Ovary (tissue), 3 donors: ENCODE data around the gene PI4KB.

ENCODE experiments used
- EP300 ChIP-seq: sonication (generic); formaldehyde crosslinking; IDR thresholded peaks from one replicate; pipeline ENCODE4 v1.6.1; 2017; ENCODE audit warnings: antibody characterized with exemption
- TF ChIP-seq, protein P1 (sequence below), 3 donors: fragments of 450-650 bp in 2 of 3; fragments of 200-600 bp in 1 of 3; IDR thresholded peaks; one replicate each; pipeline versions ENCODE4 v1.5.1 to v1.8.0; 2016 to 2022; ENCODE audit warnings: antibody characterized with exemption in 3 of 3, mild to moderate bottlenecking in 1 of 3
- donor health status: DM: no; HTN: no; CAD: no.

DNA sequence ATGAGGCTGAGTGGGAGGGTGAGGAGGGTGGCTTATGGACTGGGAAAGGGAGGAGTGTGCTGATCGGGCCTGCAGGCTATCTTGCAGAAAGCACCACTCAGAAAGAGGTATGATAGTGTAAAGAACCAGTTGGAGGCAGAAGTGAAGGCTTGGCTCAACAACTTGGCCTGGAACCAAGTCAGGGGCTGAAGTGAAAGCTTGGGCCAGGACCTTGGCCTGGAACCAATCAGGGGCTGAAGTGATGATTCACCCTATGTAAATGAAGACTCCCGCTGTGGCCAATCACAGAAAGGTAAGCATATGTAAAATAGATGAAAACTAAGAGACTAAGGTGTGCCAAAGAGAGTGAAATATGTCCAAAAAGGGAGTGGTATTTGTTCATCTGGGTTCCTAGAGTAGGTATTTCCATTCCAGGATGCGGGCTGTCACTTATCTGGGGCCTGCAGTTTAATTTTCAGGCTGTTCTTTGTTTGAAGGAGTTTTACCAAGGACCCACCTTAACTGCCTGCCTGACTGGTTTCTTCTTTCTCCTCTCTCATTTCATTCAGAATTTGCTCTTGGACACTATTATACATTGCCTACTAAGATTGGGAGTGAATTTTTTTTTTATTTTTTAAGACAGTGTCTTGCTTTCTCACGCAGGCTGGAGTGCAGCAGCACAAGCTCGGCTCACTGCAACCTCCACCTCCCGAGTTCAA lies 25.0 kb upstream of the PI4KB start:
- TF ChIP-seq, protein P1, sequence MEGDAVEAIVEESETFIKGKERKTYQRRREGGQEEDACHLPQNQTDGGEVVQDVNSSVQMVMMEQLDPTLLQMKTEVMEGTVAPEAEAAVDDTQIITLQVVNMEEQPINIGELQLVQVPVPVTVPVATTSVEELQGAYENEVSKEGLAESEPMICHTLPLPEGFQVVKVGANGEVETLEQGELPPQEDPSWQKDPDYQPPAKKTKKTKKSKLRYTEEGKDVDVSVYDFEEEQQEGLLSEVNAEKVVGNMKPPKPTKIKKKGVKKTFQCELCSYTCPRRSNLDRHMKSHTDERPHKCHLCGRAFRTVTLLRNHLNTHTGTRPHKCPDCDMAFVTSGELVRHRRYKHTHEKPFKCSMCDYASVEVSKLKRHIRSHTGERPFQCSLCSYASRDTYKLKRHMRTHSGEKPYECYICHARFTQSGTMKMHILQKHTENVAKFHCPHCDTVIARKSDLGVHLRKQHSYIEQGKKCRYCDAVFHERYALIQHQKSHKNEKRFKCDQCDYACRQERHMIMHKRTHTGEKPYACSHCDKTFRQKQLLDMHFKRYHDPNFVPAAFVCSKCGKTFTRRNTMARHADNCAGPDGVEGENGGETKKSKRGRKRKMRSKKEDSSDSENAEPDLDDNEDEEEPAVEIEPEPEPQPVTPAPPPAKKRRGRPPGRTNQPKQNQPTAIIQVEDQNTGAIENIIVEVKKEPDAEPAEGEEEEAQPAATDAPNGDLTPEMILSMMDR (IDR thresholded peaks at IDR 0.05) = no peak
- TF ChIP-seq EP300 = no peak
